Endothelial cell (in vitro differentiated cells): Measurements from ENCODE around the gene OTOR. TPM values are rescaled to one million over a fixed set of nuclear protein-coding genes. Genes with fewer than 3 reads are reported as not detected.

Source experiments
- DNase-seq: peaks from one replicate; pipeline ENCODE4 v3.0.0; 2021; ENCODE audit warnings: low spot score
- H3K27ac Mint-ChIP-seq: one replicate; pipeline ENCODE4 v1.8.0; 2021; ENCODE audit warnings: mixed read lengths, inconsistent platforms; ENCODE audit not compliant: unreplicated experiment
- H3K27me3 Mint-ChIP-seq: one replicate; pipeline ENCODE4 v1.8.0; 2021; ENCODE audit warnings: mild to moderate bottlenecking, moderate library complexity, mixed read lengths, inconsistent platforms; ENCODE audit not compliant: unreplicated experiment
- H3K36me3 Mint-ChIP-seq: one replicate; pipeline ENCODE4 v1.8.0; 2021; ENCODE audit warnings: mild to moderate bottlenecking, low read depth, mixed read lengths, inconsistent platforms; ENCODE audit not compliant: unreplicated experiment
- H3K4me1 Mint-ChIP-seq: one replicate; pipeline ENCODE4 v1.8.0; 2021; ENCODE audit warnings: mild to moderate bottlenecking, mixed read lengths, inconsistent platforms; ENCODE audit not compliant: unreplicated experiment
- H3K4me3 Mint-ChIP-seq: one replicate; pipeline ENCODE4 v1.8.0; 2021; ENCODE audit warnings: mild to moderate bottlenecking, mixed read lengths, inconsistent platforms; ENCODE audit not compliant: unreplicated experiment
- H3K9me3 Mint-ChIP-seq: one replicate; pipeline ENCODE4 v1.8.0; 2021; ENCODE audit warnings: mixed read lengths, inconsistent platforms; ENCODE audit not compliant: unreplicated experiment
- total RNA-seq: library from RNA; stranded (reverse); fragmentation: NEBNext Ultra II Directional; extraction: Animal tissue kit (Norgen Biotek cat#: 25700); gene quantifications from one replicate; pipeline ENCODE4 v1.2.1, GENCODE V29; 2021; ENCODE audit not compliant: unreplicated experiment
- TF ChIP-seq, protein P1 (sequence below): fragments of 200-600 bp; sonication (generic); IDR thresholded peaks from one replicate; pipeline ENCODE4 v1.5.0; 2021; ENCODE audit warnings: antibody characterized with exemption; ENCODE audit not compliant: unreplicated experiment

The OTOR gene
- total RNA-seq, 1 donor from 2014 or later = 4.5 TPM

DNA sequence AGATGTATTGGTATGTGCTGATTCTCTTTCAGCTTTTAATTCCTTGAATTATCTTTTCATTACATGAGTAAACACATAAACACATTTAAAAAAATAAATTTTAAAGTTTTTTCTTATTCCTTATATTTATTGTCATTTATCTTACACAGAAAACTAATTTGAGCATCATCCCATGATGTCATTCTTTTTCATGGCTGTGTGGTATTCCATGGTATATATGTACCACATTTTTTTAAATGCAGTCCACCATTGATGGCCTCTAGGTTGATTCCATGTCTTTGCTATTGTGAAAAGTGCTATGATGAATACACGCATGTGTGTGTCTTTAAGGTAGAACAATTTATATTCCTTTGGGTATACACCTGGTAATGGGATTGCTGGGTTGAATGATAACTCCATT is 33.3 kb downstream of the OTOR start:
- no peaks in the 10 kb centered on the region for H3K36me3 Mint-ChIP-seq
- H3K27ac Mint-ChIP-seq = no peak overlapping the region
- H3K9me3 Mint-ChIP-seq = no peaks in the 10 kb centered on the region
- H3K27me3 Mint-ChIP-seq = peaks cover 1% of the 10 kb centered on the region
- H3K4me3 Mint-ChIP-seq = no peak overlapping the region
- no peak for DNase-seq
- H3K4me1 Mint-ChIP-seq = no peaks in the 10 kb centered on the region
- TF ChIP-seq, protein P1, sequence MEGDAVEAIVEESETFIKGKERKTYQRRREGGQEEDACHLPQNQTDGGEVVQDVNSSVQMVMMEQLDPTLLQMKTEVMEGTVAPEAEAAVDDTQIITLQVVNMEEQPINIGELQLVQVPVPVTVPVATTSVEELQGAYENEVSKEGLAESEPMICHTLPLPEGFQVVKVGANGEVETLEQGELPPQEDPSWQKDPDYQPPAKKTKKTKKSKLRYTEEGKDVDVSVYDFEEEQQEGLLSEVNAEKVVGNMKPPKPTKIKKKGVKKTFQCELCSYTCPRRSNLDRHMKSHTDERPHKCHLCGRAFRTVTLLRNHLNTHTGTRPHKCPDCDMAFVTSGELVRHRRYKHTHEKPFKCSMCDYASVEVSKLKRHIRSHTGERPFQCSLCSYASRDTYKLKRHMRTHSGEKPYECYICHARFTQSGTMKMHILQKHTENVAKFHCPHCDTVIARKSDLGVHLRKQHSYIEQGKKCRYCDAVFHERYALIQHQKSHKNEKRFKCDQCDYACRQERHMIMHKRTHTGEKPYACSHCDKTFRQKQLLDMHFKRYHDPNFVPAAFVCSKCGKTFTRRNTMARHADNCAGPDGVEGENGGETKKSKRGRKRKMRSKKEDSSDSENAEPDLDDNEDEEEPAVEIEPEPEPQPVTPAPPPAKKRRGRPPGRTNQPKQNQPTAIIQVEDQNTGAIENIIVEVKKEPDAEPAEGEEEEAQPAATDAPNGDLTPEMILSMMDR = no peak

DNA sequence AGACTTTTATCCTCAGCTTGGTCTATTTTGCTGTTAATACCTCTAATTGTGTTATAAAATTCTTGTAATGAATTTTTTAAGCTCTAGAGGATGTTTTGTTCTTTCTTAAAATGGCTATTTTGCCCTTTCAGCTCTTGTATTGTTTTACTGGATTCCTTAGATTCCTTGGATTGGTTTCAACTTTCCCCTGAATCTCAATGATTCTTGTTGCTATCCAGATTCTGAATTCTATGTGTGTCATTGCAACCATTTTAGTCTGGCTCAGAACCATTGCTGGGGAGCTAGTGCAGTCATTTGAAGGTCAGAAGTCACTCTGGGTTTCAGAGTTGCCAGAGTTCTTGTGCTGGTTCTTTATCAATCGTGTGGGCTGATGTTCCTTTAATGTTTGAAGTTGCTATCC is 37.1 kb downstream of the OTOR start:
- H3K36me3 Mint-ChIP-seq = no peaks in the 10 kb centered on the region
- TF ChIP-seq, protein P1 = no peak
- H3K4me1 Mint-ChIP-seq = no peaks in the 10 kb centered on the region
- no peak overlapping the region for H3K4me3 Mint-ChIP-seq
- DNase-seq = no peak
- H3K9me3 Mint-ChIP-seq = no peaks in the 10 kb centered on the region
- H3K27me3 Mint-ChIP-seq = peaks cover 1% of the 10 kb centered on the region
- no peak overlapping the region for H3K27ac Mint-ChIP-seq

Other genes starting within 250 kb of the OTOR start
- 10.5 TPM for gene KIF16B, start 174.9 kb upstream of the OTOR start, total RNA-seq
- gene SNRPB2, start 18.3 kb upstream of the OTOR start, total RNA-seq = 61.9 TPM